HG03060 (cell line): ENCODE measurements around the gene KDM8.

ENCODE experiments used
- ATAC-seq: cut with Tn5 transposase; IDR thresholded peaks from one replicate; pipeline ENCODE4 v1.9.1; 2021; ENCODE audit warnings: low read depth, moderate number of reproducible peaks; ENCODE audit not compliant: unreplicated experiment

KDM8 gene

GRCh38 chr16:27264151-27264550, 60.8 kb downstream of the KDM8 start:
- ATAC-seq, result no peak

- ATAC-seq, result no peak
Measured at GRCh38 chr16:27265982-27266381, 62.7 kb downstream of the KDM8 start.

- no peak for ATAC-seq
Measured at GRCh38 chr16:27267037-27267677, 63.8 kb downstream of the KDM8 start.

GRCh38 chr16:27268376-27269299, 65.3 kb downstream of the KDM8 start, which contains the start of gene NSMCE1:
TSS of gene NSMCE1 (minus strand) at chr16:27268772. CDS start at chr16:27257570, 11,202 bp downstream.
- ATAC-seq, result peak; percentile 91

- no peak for ATAC-seq
Measured at GRCh38 chr16:27269300-27270150, 66.2 kb downstream of the KDM8 start.

- ATAC-seq, result no peak
Measured at GRCh38 chr16:27270349-27270748, 67.0 kb downstream of the KDM8 start.
